Left ventricle myocardium superior (tissue), 1 donor: ENCODE results near the gene DOK5. TPM values are rescaled to one million over a fixed set of nuclear protein-coding genes. Genes with fewer than 3 reads are reported as not detected.
A peak's percentile ranks its signal among the peaks of the same experiment; 100 is the strongest.
"Not testable (repeated sequence)": the region's sequence is repeated elsewhere in the genome, so short reads cannot be mapped to it uniquely, and the experiment has no call there.

Experiments used
- ATAC-seq: fragments of 200-7000 bp; cut with Tn5 transposase; one replicate; pipeline ENCODE4 v1.9.1; 2020; ENCODE audit warnings: mild to moderate bottlenecking, moderate library complexity
- DNase-seq: peaks from one replicate; pipeline ENCODE4 v3.0.0-alpha.2; 2020
- intact Hi-C: fragments of 100-400 bp; cut with micrococcal nuclease; formaldehyde crosslinking; loops from one replicate; pipeline ENCODE4 v1.11.0; 2022
- long read RNA-seq: library from polyadenylated mRNA; unstranded; transcript quantifications from one replicate; pipeline ENCODE4 v2.0.0, GENCODE V29; 2021
- total RNA-seq: library from RNA; stranded (reverse); fragmentation: NEBNext Ultra II Directional; extraction: Animal tissue kit (Norgen Biotek cat#: 25700); gene quantifications from one replicate; pipeline ENCODE4 v1.2.1, GENCODE V29; 2021
- donor health status: DM: no; HTN: yes; CAD: no; lungs with severe emphysema.

Gene DOK5
- 1.8 TPM for total RNA-seq
- long read RNA-seq, partial matches to known transcripts = 0 of 4 reads
- long read RNA-seq, other reads (novel, unspliced or antisense) = 0 of 4 reads

DNA sequence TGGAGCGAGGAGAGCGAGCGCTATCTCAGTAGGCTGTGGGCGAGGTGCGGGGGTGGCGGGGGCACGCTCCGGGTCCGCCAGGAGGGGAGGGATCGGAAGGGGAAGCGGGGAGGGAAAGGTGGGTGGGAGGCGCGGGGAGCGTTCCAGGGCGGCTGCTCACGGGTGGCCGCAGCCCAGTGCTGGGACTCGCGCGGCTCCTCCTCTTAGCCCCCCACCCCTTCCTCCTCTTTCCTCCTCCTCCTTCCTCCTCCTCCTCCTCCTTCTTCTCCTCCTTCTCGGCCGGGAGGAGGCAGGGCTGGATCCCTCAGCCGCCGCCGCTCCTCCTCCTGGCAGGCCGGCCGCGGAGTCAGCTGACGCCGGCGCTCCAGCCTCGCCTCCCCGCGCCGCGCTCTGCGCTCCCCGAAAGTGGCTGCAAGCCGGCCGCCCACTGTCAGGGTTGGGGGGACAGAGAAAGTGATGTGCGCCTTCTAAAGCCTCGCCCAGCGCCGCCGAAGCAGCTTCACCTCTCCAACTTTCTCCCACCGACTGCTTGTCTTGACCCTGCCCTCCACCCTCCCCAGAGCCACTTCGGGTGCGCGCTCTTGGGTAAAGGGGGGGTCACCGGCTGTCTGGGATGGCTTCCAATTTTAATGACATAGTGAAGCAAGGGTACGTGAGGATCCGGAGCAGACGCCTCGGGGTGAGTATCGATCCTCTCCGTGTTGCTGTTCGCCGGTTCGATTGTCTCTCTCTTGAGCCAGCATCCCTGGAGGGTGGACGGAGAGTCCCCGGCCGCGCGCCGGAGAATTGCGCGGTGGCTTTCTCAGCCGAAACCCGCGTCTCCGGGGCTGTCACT lies at the start of gene DOK5:
Gene DOK5, plus strand, starts transcription at position 260 of the 835 bp plus-strand sequence. Its CDS starts 354 bp downstream, at position 614.
- ATAC-seq (peak; percentile 93), DNase-seq (peak; percentile 71)
- intact Hi-C loops = loop anchor here (10.0 kb wide), 1 partner anchor 169 kb away; no protein-coding TSS in a partner anchor

DNA sequence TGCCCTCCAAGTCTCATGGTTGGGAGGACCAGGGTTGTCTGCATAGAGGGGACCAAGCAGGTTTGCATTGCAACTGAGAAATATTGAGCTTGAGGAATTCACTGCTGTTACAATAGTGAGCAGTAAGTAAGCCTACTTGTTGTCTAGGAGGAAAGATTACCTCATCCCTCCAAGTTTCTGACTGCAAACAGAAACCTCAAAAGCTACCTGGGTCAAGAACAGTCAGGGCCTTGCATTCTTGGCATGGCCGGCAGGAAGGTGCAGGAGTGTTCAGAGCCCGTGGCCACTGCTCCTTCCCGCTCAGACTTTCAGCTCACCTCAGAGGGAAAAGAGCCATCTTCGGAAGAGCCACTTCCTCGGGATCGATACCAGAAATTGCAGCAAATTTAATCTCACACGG lies 46.0 kb upstream of the DOK5 start:
- intact Hi-C loops = no loop called here
- ATAC-seq (no peak), DNase-seq (no peak)

DNA sequence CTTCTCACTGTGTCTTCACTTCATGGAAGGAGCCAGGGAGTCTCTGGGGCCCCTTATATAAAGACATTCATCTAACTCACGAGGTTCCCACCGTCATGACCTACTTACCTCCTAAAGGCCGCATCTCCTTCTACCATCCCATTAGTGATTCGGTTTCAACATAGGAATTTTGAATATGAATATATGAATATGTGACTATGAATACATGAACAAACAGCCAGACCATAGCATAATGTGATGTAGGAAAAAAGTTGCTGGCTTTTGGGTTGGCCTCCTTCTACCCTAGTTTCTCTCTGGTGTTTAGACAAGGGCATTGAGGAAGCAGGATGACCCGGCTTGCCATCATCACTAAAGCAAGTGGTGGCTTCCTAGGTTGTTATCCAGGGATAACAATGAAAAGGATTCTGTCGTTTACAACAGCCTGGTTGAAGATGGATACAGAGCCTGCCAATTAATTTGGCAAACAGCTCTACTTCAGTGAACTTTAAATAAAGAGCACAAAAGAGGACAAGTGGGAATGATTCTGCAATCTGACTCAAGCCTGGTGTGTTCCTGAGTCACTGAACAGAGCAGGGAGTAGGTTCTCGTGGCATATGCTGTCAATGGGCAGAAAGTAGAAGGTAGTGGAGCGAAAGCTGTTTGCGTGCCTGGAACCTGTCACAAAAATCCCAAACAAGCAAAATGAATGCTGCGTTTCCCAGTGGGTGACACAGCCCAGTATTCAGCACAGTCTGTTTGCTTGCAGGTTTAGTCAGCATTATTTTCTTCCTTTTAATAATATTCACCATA lies 44.0 kb upstream of the DOK5 start:
- intact Hi-C loops = no loop called here
- ATAC-seq (no peak), DNase-seq (no peak)

DNA sequence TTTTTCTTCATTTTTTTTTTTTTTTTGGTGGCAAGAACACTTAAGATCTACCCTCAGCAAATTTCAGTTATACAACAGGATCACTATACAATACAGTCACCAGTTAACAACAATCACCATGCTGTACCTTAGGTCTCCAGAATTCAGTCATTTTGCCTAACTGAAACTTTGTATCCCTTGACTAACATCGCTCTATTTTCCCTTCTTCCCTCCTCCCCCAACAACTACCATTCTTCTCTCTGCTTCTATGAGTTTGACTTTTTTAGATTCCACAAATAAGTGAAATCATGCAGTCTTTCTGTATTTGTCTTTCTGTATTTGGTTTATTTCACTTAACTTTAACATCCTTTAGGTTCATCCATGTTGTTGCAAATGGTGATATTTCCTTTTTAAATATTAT lies 42.4 kb upstream of the DOK5 start:
- intact Hi-C loops = no loop called here
- DNase-seq = no peak
- ATAC-seq = no peak

DNA sequence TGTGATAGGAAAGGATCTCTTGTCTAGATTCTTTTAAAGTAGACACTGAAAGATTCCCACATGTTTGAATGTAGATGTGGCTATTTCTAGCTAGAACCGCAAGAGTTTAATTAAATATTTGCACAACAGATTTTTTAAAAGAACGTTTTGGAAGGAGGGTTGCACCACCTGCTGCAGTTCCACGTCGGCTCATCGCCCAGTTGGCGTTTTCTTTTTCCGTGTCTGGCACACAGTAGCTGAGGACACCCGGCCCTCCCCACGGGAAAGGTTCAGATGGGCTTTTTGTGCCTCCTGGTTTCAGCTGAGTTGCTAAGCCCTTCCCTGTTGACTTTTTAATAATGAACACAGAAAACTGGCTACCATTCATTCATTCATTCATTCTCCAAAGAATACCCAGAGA lies 41.8 kb upstream of the DOK5 start:
- no peak for DNase-seq
- intact Hi-C loops = no loop called here
- no peak for ATAC-seq

DNA sequence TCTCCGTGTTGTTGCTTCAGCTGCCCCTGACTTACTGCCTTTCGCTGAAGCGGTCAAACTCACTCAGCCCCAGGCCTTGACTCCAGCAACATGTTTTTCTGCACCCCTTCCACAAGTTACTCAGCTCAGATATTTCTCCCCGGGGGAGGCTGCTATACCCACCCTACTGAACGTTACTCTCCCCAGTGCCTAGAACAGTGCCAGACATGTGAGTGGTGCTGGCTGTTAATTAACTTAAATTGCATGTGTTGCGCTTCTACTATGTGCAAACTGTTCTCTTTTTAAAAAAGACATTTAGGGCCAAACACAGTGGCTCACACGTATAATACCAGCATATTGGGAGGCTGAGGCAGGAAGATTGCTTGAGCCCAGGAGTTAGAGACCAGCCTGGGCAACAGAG lies 41.2 kb upstream of the DOK5 start:
- ATAC-seq = no peak
- intact Hi-C loops = no loop called here
- DNase-seq = no peak

DNA sequence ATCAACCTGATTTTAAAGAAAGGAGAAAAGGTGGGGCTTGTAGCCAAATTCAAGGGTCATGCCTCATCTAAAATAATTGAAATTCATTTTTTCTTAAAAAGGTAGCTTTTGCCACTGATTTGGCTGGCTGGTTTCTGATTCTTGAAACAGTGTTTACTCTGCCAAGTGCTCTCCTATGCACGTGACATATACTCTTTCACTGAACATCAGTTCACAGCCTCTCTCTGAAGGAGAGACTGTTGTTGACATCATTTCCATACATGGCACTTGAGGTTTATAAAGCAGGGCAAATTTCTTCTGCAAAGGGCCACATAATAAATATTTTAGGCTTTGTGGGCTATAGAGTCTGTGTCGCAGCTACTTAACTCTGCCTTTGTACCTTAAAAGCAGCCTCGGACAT lies 40.4 kb upstream of the DOK5 start:
- no peak for ATAC-seq
- intact Hi-C loops = no loop called here

DNA sequence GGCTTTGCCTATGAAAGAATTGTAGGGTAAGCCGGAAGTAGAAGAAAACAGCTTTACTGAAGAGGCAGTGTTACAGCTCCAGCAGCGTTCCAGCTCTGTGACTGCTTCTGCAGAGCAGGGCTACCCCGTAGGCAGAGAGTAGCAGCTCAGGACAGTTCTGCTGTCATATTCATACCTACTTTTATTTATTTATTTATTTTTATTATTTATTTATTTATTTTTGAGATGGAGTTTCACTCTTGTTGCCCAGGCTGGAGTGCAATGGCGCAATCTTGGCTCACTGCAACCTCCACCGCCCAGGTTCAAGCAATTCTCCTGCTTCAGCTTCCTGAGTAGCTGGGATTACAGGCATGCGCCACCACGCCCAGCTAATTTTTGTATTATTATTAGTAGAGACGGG lies 39.0 kb upstream of the DOK5 start:
- ATAC-seq, intact Hi-C loops, DNase-seq: not testable (repeated sequence)

More for the DNA sequence above, 40.4 kb upstream of the DOK5 start:
- DNase-seq = no peak

DNA sequence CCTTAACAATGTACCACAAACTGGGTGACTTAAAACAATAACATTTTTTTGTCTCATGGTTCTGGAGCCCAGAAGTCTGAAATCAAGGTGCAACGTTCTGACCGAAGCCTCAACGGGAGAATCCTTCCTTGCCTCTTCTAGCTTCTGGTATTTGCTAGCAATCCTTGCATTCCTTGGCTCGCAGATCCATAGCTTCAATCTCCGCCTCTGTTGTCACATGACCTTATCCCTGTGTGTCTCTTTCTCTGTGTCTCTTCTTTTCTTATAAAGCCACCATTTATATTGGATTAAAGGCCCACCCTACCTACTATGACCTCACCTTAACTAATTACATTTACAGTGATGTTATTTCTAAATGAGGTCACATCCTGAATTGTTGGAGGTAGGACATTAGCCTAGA lies 37.2 kb upstream of the DOK5 start:
- ATAC-seq (no peak), DNase-seq (no peak)
- intact Hi-C loops = no loop called here

DNA sequence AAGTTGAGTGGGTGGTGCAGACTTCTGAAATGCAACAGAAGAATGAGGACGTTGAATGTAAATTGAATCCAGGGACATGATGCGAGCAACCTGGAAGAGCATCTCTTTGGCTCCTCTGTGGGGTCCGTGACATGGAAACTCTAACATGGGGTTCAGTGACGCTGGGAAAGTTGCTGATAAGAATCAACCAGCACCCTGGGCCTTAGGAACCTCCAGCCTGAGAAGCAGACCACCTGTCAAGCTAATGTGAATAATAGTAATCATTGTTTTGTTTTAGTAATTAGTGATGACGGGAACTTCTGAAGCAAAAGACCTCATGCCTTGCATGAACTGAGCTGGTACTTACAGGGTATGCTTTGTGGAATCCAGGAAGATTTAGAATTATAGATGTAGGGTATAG lies 25.2 kb upstream of the DOK5 start:
- no peak for DNase-seq
- no peak for ATAC-seq
- intact Hi-C loops = no loop called here

DNA sequence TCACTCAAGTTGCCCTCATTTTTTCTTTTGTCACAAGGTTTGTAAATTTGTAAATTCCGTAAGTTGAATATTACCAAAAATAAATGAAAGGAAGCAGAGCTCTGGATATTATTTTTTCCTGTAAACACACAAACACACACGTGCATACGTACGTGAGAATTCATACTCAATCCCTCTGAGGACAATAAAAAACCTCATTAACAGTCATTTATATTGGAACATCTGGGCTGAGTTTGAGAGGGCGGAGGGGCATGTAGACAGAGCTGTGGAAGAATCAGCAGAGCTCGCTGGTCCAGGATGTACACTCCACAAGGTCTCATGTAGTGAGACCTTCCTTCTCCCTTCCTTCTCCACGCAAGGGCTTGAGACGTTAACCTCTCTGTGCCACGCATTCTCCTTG lies 24.2 kb upstream of the DOK5 start:
- ATAC-seq = no peak
- intact Hi-C loops = no loop called here
- no peak for DNase-seq

DNA sequence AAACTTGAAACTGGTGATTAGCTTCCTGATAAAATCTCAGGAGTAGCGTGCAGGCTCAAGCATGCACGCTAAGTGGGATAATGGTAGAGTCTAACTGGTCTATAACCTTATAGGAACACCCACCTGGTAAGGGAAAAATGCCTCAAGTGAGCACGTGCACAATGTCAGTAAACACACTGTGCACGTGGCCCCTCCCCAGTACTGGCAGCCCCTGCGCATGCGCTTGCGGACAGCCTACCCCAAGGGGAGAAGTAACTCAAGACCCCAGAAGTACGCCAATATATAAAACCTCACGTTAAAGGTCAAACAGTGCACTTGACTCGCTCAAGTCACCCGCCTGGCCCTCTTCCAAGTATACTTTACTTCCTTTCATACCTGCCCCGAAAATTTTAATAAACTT lies 23.1 kb upstream of the DOK5 start:
- intact Hi-C loops = no loop called here

DNA sequence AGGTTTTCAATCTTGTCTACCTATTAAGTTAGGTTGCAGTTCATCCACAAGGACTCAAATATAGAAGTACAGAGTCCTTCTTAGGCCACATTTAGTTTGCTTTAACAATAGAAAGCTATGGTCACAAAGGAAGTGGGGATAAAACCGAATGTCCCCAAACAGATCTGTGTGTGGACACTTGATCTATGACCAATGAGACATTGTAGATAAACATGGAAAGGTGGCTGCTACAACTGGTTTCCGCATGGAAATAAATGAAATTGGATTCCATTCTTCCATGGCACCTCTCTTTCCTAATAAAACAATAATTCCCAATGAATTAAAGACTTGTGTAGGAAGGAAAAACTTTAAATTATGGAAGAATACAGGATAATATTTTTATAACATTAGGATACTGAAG lies 20.4 kb upstream of the DOK5 start:
- DNase-seq (no peak), ATAC-seq (no peak)
- intact Hi-C loops = no loop called here

More for the DNA sequence above, 23.1 kb upstream of the DOK5 start:
- DNase-seq (no peak), ATAC-seq (no peak)

DNA sequence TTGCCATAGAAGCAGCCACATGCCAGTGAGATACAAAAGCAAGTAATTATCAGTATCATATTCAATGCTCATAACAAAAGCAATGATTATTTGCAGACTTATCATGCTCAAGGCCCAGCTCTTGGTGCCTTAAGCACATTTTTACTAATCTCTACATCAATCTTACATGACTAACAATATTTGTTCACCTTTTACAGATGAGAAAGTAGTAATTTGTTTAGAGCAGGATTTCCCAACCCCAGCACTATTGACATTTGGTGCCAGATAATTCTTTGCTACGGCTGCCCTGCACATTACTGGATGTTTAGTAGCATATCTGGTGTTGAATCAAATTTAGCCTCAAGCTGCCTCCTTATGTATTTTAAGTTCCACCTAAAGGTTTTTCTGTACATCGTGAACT lies 19.0 kb upstream of the DOK5 start:
- intact Hi-C loops = no loop called here
- ATAC-seq = no peak
- DNase-seq = no peak

DNA sequence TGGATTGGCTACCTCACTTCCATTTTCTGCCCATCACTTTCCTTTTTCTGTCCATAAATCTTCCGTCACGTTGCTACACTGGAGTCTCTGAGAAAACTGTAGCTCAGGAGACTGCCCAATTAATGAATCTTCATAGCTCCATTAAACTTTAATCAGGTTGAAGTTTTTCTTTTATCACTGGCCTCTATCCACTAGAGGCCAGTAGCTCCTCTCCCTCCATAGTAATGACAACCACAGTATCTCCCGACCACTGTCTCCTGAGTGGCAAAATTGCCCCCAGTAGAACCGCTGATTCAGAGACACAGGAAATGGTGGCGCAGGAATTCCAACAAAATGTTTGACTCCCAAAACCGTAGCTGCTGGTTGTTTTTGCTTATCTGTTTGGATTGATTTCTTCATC lies 18.4 kb upstream of the DOK5 start:
- intact Hi-C loops = no loop called here
- ATAC-seq = no peak
- DNase-seq = no peak

DNA sequence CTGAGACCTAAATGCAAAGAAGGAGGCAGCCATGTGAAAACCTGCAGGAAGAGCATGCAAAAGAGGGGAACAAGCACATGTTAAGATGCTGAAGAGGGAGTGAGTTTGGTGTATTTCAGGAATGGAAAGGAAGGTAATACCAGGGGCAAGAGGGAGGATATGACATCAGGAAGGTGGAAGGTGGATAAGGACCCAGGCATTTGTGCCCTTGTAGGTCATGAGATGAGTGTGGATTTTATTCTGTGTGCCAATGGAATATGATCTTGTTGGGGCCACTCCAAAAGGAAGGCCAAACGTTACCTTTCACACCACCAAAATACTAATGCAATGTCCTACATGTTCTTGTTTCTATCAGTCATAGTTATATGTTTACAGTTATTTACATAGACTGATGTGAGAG lies 17.2 kb upstream of the DOK5 start:
- no peak for DNase-seq
- intact Hi-C loops = no loop called here
- no peak for ATAC-seq

DNA sequence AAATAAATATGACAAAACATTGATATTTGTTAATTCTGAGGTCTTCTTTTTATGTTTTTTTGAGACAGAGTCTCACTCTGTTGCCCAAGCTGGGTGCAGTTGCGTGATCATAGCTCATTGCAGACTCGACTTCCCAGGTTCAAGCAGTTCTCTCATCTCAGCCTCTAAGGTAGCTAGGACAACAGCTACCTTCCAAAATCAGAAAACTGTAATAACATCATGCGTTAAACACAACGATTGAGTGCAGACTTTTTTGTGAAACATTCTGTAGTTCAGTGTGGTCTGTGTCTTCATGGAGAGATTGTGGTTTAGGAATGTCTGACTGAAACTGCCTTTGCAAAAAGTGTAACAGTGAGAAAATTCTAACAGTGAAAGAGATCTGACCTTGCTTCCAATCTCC lies 16.1 kb upstream of the DOK5 start:
- ATAC-seq = no peak
- no peak for DNase-seq
- intact Hi-C loops = no loop called here

DNA sequence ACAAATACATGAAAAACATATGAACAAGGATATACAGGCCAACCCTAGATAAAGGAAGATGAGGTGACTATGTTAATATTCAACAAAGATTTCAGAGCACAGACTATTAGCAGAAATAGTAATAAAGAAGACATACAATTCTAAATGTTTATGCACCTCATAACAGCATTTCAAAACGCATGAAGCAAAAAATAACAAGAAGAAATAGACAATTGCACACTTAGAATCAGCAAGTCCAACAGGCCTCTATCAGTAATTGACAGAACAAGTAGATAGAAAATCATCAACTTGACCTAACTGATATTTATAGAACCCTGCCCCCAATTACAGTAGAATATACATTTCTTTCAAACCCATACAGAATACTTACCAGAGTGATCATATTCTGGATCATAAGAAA lies 11.4 kb upstream of the DOK5 start:
- DNase-seq (no peak), ATAC-seq (no peak)
- intact Hi-C loops = no loop called here

DNA sequence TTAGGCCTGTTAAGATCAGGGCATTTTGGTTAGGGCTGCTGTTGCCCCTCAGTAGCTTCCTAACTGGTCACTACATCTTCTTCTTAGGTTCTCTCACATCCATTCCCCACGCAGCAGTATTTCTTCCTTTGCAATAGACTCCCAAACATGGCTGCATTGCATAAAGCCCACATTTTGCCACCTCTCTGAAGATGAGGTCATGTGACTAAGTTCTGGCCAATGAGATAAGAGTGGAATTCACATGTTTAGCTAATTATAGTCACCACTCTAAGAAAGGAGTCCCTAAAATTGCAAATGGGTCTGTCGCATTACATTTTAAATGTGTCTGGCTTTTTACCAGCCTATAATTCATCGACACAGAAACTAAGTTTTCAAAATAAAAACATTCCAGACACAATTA lies 9.3 kb upstream of the DOK5 start:
- ATAC-seq (no peak), DNase-seq (no peak)
- intact Hi-C loops = no loop called here

DNA sequence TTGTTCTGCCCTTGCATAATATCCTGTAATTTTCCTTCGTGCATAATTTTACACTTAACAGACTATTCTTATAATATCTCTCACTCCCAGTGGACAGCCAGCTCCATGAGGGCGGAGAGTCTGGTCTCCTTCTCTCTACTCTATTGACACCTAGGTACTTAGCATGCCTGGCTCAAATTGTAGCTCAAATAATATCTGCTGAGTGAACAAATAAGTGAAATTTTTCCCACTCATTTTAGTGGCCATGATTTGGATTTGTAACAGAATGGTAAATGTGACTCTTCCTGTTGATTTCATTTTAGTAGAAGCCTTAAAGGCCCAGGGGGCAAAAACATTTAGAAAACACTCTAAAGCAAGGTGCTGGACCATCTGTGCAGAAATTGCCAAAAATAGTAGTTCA lies 7.8 kb upstream of the DOK5 start:
- ATAC-seq = no peak
- no peak for DNase-seq
- intact Hi-C loops = no loop called here

DNA sequence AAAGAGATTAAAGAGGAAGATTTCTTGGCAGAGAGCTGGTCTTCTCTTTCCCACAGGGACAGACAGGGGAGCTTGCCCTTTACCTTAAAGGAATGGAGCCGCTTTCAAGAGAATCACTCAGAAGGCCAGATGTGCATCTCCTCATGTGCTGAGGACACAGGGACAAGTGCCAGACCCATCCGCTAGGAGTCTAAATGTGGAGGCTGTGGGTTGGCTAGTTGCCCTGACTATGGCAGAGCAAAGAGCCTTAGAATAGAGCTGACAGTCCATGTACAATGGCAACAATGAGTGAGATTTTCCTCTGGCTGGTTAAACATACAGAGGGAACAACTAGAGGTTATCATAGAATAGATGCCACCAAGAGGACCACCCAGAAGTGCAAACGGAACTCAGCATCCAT lies 7.3 kb upstream of the DOK5 start:
- DNase-seq (no peak), ATAC-seq (peak; percentile 61)
- intact Hi-C loops = no loop called here
